Thymus (tissue), 11 donors: ENCODE data around the gene NOC4L. TPM values are rescaled to one million over a fixed set of nuclear protein-coding genes. Genes with fewer than 3 reads are reported as not detected.

ENCODE experiments used
- DNase-seq, 9 donors: peaks; one replicate each; pipeline ENCODE4 v3.0.0-alpha.2; 2013; ENCODE audit warnings: low spot score in 9 of 9, low read depth in 6 of 9, missing footprints in 1 of 9
- H3K27ac ChIP-seq, 2 donors: one replicate each; pipeline ENCODE4 v1.5.1; 2013; ENCODE audit warnings: control low read depth in 1 of 2, low read depth in 1 of 2, low read length in 1 of 2, mild to moderate bottlenecking in 1 of 2, moderate library complexity in 1 of 2
- H3K27me3 ChIP-seq, 2 donors: one replicate each; pipeline ENCODE4 v1.5.1; 2013; ENCODE audit warnings: low read length in 1 of 2; ENCODE audit not compliant: control insufficient read depth in 2 of 2, insufficient read depth in 1 of 2
- H3K36me3 ChIP-seq, 2 donors: one replicate each; pipeline ENCODE4 v1.5.1; 2013; ENCODE audit warnings: low read length in 1 of 2, mild to moderate bottlenecking in 1 of 2, moderate library complexity in 1 of 2; ENCODE audit not compliant: control insufficient read depth in 2 of 2, insufficient read depth in 2 of 2
- H3K4me1 ChIP-seq, 2 donors: one replicate each; pipeline ENCODE4 v1.5.1; 2013; ENCODE audit warnings: low read length in 2 of 2; ENCODE audit not compliant: control insufficient read depth in 2 of 2, insufficient read depth in 2 of 2
- H3K4me3 ChIP-seq, 2 donors: one replicate each; pipeline ENCODE4 v1.5.1; 2013; ENCODE audit warnings: low read length in 2 of 2, control low read depth in 1 of 2, mild to moderate bottlenecking in 1 of 2
- H3K9me3 ChIP-seq, 2 donors: one replicate each; pipeline ENCODE4 v1.5.1; 2013; ENCODE audit warnings: low read length in 1 of 2, mild to moderate bottlenecking in 1 of 2; ENCODE audit not compliant: control insufficient read depth in 2 of 2, insufficient read depth in 1 of 2
- WGBS: extraction: QIAGEN DNeasy Blood & Tissue Kit; methylation state at CpG from one replicate; pipeline ENCODE4 v1.1.7; 2013; 5-methylcytosine and 5-hydroxymethylcytosine counted together
- polyA plus RNA-seq: library from polyadenylated mRNA; stranded (reverse); fragments of 200-250 nt; gene quantifications from one replicate; pipeline ENCODE4 v1.2.3, GENCODE V29; 2013
- total RNA-seq: library from RNA; stranded (reverse); fragments of 120-200 nt; gene quantifications from one replicate; pipeline ENCODE4 v1.2.4, GENCODE V29; 2013
- donor health status: healthy.

Gene NOC4L
- total and polyA plus RNA-seq, 2 donors = 9.3 to 41.6 TPM

GRCh38 chr12:132163041-132163910, 19.0 kb downstream of the NOC4L start:
- H3K27me3 ChIP-seq = peaks cover 12 to 23% of the 10 kb centered on the region in 2 donors
- H3K4me1 ChIP-seq = peaks cover 0 to 30% of the 10 kb centered on the region in 2 donors
- H3K27ac ChIP-seq = no peak overlapping the region
- no peak overlapping the region for H3K4me3 ChIP-seq
- no peaks in the 10 kb centered on the region for H3K36me3 ChIP-seq
- 66% methylated on average over 26 of the region's 26 CpGs for WGBS
- no peak for DNase-seq
- H3K9me3 ChIP-seq = no peaks in the 10 kb centered on the region

GRCh38 chr12:132163911-132164288, 19.6 kb downstream of the NOC4L start:
- peaks cover 12 to 23% of the 10 kb centered on the region in 2 donors for H3K27me3 ChIP-seq
- H3K4me1 ChIP-seq = peaks cover 0 to 30% of the 10 kb centered on the region in 2 donors
- no peak overlapping the region for H3K27ac ChIP-seq
- WGBS = 77% methylated on average over 11 of the region's 11 CpGs
- H3K9me3 ChIP-seq = no peaks in the 10 kb centered on the region
- H3K36me3 ChIP-seq = no peaks in the 10 kb centered on the region
- H3K4me3 ChIP-seq = no peak overlapping the region
- DNase-seq = no peak

DNA sequence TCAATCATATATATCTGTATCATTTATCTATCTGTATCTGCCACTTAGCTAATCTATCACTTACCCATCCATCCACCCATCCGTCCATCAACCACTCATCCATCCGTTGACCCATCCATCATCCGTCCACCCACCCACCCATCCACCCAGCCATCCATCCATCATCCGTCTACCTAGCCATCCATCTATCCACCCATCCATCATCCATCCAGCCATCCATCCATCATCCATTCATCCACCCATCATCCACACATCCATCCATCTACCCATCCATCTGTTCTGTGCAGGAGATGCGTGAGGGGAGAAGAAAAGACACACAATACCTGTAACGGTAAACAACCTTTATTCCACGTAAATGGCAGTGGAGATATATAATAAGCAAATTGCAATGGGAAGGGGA, 20.2 kb downstream of the NOC4L start:
- no peak overlapping the region for H3K27ac ChIP-seq
- H3K9me3 ChIP-seq = no peaks in the 10 kb centered on the region
- no peaks in the 10 kb centered on the region for H3K36me3 ChIP-seq
- WGBS = 87% methylated on average over 7 of the region's 7 CpGs
- peaks cover 12 to 23% of the 10 kb centered on the region in 2 donors for H3K27me3 ChIP-seq
- no peak overlapping the region for H3K4me3 ChIP-seq
- H3K4me1 ChIP-seq = peaks cover 0 to 26% of the 10 kb centered on the region in 2 donors
- DNase-seq = no peak

GRCh38 chr12:132165584-132165983, 21.3 kb downstream of the NOC4L start:
- Histone ChIP-seq H3K27ac (no peak overlapping the region), H3K4me1 (peaks cover 0 to 26% of the 10 kb centered on the region in 2 donors), H3K9me3 (no peaks in the 10 kb centered on the region), H3K4me3 (no peak overlapping the region), H3K27me3 (peaks cover 12 to 23% of the 10 kb centered on the region in 2 donors), H3K36me3 (no peaks in the 10 kb centered on the region)
- 98% methylated on average over 6 of the region's 6 CpGs for WGBS
- DNase-seq = no peak

GRCh38 chr12:132166093-132166492, 21.8 kb downstream of the NOC4L start:
- Histone ChIP-seq H3K9me3 (no peaks in the 10 kb centered on the region), H3K4me1 (peaks cover 0 to 26% of the 10 kb centered on the region in 2 donors), H3K27me3 (peaks cover 12 to 24% of the 10 kb centered on the region in 2 donors), H3K27ac (no peak overlapping the region), H3K36me3 (no peaks in the 10 kb centered on the region), H3K4me3 (no peak overlapping the region)
- DNase-seq = no peak
- 96% methylated on average over 2 of the region's 2 CpGs for WGBS

DNA sequence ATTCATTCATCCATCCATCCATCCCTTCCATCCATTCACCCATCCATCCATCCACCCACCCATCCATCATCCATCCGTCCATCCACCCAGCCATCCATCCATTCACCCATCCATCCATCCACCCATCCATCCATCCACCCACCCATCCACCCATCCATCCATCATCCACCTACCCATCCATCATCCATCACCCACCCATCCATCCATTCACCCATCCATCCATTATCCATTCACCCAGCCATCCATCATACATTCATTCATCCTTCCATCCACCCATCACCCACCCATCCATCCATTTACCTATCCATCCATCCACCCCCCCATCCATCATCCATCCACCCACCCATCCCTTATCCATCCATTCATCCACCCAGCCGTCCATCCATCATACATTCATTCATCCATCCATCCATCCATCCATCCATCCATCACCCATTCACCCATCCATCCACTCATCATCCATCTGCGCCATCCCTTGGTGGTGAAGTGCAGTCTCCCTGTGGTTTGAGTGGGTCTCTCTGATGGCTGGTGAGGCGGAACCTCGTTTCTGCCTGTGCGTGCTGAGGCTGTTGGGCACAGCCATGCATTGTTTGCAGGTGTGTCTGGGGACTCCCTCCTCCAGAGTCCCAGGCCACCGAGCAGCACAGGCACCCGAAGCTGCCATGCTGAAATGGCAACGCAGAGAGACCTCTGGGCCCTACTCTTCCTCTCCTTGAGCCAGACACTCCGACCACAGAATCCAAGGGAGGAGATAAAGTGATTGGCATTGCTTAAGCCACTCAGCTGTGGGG, 22.7 kb downstream of the NOC4L start:
- DNase-seq = no peak
- H3K27ac ChIP-seq = no peak overlapping the region
- peaks cover 12 to 30% of the 10 kb centered on the region in 2 donors for H3K27me3 ChIP-seq
- peaks cover 0 to 29% of the 10 kb centered on the region in 2 donors for H3K4me1 ChIP-seq
- no peaks in the 10 kb centered on the region for H3K36me3 ChIP-seq
- no peaks in the 10 kb centered on the region for H3K9me3 ChIP-seq
- H3K4me3 ChIP-seq = no peak overlapping the region
- WGBS = 93% methylated on average over 10 of the region's 10 CpGs

DNA sequence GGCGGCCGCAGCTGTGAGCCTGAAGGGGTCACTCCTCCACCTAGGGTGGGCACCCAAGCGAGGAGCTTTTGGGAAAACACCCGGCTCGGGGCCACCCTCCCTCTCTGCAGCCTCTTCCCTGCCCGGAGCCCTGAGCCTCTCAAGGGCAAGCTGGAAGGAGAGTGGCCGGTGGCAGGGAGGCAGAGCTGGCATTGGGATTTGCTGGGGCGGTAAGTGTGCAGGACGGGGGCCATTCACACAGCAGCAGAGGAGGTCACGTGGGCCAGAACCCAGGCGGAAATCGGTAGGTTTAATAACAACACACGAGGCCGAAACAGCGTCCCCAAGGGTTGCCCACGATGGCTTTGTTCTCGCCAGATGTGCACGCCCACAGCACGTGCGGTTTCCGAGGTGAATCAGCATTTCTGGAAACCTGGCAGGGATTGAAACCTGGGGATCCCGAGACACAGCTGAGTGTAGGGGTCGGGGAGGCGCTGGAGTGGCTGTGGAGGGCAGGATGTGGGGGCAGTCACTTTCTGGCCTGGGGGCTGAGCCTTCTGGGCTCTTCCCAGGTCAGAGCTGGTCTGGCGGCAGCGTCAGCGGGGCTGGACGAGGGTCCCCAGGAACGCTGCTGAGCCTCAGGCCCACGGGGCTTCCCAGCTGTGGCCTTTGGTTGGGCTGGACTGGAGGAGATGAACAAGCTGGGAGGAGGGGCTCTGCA, 23.5 kb downstream of the NOC4L start:
- H3K36me3 ChIP-seq = no peaks in the 10 kb centered on the region
- H3K4me3 ChIP-seq = no peak overlapping the region
- peaks cover 9 to 29% of the 10 kb centered on the region in 2 donors for H3K27me3 ChIP-seq
- no peak for DNase-seq
- WGBS = 60% methylated on average over 30 of the region's 30 CpGs
- no peak overlapping the region for H3K27ac ChIP-seq
- peaks cover 0 to 27% of the 10 kb centered on the region in 2 donors for H3K4me1 ChIP-seq
- no peaks in the 10 kb centered on the region for H3K9me3 ChIP-seq

GRCh38 chr12:132168311-132169031, 24.2 kb downstream of the NOC4L start:
- H3K4me1 ChIP-seq = peaks cover 0 to 28% of the 10 kb centered on the region in 2 donors
- H3K27ac ChIP-seq = no peak overlapping the region
- no peak overlapping the region for H3K4me3 ChIP-seq
- no peaks in the 10 kb centered on the region for H3K9me3 ChIP-seq
- H3K27me3 ChIP-seq = peaks cover 2 to 28% of the 10 kb centered on the region in 2 donors
- DNase-seq = no peak
- H3K36me3 ChIP-seq = no peaks in the 10 kb centered on the region
- WGBS = 94% methylated on average over 31 of the region's 31 CpGs
